ENCODE measurements around the gene FMNL1. TPM values are rescaled to one million over a fixed set of nuclear protein-coding genes. Genes with fewer than 3 reads are reported as not detected.

The FMNL1 gene
- total RNA-seq, 1 donor from 2014 or later, result 2.8 TPM

DNA sequence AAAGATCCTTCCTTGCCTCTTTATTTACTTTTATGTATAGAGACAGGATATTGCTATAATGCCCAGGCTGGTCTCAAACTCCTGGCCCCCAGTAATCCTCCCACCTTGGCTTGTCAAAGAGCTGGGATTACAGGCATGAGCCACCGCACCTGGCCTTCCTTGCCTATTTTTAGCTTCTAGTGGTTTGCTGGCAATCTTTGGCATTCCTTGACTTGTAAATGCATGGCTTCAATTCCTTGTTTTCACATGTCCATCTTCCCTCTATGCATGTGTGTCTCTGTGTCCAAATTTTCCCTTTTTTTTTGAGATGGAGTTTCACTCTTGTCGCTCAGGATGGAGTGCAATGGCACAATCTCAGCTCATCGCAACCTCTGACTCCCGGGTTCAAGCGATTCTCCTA lies 37.5 kb upstream of the FMNL1 start:
- H3K4me1 Mint-ChIP-seq (ENCODE audit: unreplicated experiment), result no peaks in the 10 kb centered on the region
- no peak overlapping the region for H3K4me3 Mint-ChIP-seq (ENCODE audit: unreplicated experiment)
- no peak overlapping the region for H3K27ac Mint-ChIP-seq (ENCODE audit: unreplicated experiment)
- no peaks in the 10 kb centered on the region for H3K36me3 Mint-ChIP-seq (ENCODE audit: unreplicated experiment)
- TF ChIP-seq, protein P1, sequence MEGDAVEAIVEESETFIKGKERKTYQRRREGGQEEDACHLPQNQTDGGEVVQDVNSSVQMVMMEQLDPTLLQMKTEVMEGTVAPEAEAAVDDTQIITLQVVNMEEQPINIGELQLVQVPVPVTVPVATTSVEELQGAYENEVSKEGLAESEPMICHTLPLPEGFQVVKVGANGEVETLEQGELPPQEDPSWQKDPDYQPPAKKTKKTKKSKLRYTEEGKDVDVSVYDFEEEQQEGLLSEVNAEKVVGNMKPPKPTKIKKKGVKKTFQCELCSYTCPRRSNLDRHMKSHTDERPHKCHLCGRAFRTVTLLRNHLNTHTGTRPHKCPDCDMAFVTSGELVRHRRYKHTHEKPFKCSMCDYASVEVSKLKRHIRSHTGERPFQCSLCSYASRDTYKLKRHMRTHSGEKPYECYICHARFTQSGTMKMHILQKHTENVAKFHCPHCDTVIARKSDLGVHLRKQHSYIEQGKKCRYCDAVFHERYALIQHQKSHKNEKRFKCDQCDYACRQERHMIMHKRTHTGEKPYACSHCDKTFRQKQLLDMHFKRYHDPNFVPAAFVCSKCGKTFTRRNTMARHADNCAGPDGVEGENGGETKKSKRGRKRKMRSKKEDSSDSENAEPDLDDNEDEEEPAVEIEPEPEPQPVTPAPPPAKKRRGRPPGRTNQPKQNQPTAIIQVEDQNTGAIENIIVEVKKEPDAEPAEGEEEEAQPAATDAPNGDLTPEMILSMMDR (IDR thresholded peaks at IDR 0.05), result no peak
- no peaks in the 10 kb centered on the region for H3K9me3 Mint-ChIP-seq (ENCODE audit: unreplicated experiment)
- no peak for DNase-seq (ENCODE audit: extremely low spot score, unreplicated experiment)
- H3K27me3 Mint-ChIP-seq (ENCODE audit: unreplicated experiment), result no peaks in the 10 kb centered on the region

DNA sequence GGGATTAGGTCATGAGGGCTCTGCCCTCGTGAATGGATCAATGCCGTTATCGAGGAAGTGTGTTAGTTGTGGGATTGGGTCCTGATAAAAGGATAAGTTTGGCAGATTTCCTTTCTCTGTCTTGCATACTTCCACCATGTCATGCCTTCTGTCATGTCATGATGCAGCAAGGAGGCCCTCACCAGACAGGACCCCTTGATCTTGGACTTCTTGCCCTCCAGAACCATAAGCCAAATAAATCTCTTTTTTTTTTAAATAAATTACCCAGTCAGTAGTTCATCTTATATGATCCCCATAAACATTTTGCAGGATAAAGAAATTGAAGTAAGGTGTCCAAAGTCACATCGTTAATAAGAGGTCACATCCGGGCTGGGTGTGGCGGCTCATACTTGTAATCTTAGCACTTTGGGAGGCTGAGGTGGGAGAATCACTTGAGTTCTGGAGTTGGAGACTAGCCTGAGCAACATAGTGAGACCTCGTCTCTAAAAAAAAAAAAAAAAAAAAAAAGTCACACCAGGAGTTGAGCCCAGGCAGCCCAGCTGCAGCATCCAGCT lies 34.8 kb upstream of the FMNL1 start:
- DNase-seq (ENCODE audit: extremely low spot score, unreplicated experiment), result no peak
- H3K27ac Mint-ChIP-seq (ENCODE audit: unreplicated experiment), result no peak overlapping the region
- no peaks in the 10 kb centered on the region for H3K27me3 Mint-ChIP-seq (ENCODE audit: unreplicated experiment)
- no peaks in the 10 kb centered on the region for H3K36me3 Mint-ChIP-seq (ENCODE audit: unreplicated experiment)
- H3K9me3 Mint-ChIP-seq (ENCODE audit: unreplicated experiment), result no peaks in the 10 kb centered on the region
- H3K4me3 Mint-ChIP-seq (ENCODE audit: unreplicated experiment), result no peak overlapping the region
- TF ChIP-seq, protein P1 (IDR thresholded peaks at IDR 0.05), result no peak
- H3K4me1 Mint-ChIP-seq (ENCODE audit: unreplicated experiment), result no peaks in the 10 kb centered on the region

DNA sequence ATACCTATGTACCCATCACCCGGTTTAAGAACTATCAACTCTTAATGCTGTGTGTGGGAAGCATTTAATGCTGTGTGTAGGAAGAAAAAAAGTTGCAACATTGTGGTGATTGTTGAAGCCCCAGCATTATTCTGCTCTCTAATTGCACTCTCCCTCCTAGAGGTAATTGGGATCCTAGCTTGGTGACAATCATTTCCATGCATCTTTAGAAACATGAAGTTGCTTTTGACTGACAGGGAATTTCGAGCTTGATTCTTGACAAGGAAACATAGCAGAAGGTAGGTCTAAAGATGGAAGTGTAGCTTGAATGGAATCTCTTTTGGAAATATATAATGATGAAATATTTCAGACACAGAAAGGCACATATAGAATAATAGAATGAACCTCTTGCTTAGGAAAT lies 32.7 kb upstream of the FMNL1 start:
- H3K27ac Mint-ChIP-seq (ENCODE audit: unreplicated experiment), result no peak overlapping the region
- H3K36me3 Mint-ChIP-seq (ENCODE audit: unreplicated experiment), result no peaks in the 10 kb centered on the region
- TF ChIP-seq, protein P1 (IDR thresholded peaks at IDR 0.05), result no peak
- no peaks in the 10 kb centered on the region for H3K4me1 Mint-ChIP-seq (ENCODE audit: unreplicated experiment)
- H3K9me3 Mint-ChIP-seq (ENCODE audit: unreplicated experiment), result no peaks in the 10 kb centered on the region
- no peak overlapping the region for H3K4me3 Mint-ChIP-seq (ENCODE audit: unreplicated experiment)
- DNase-seq (ENCODE audit: extremely low spot score, unreplicated experiment), result no peak
- H3K27me3 Mint-ChIP-seq (ENCODE audit: unreplicated experiment), result no peaks in the 10 kb centered on the region

DNA sequence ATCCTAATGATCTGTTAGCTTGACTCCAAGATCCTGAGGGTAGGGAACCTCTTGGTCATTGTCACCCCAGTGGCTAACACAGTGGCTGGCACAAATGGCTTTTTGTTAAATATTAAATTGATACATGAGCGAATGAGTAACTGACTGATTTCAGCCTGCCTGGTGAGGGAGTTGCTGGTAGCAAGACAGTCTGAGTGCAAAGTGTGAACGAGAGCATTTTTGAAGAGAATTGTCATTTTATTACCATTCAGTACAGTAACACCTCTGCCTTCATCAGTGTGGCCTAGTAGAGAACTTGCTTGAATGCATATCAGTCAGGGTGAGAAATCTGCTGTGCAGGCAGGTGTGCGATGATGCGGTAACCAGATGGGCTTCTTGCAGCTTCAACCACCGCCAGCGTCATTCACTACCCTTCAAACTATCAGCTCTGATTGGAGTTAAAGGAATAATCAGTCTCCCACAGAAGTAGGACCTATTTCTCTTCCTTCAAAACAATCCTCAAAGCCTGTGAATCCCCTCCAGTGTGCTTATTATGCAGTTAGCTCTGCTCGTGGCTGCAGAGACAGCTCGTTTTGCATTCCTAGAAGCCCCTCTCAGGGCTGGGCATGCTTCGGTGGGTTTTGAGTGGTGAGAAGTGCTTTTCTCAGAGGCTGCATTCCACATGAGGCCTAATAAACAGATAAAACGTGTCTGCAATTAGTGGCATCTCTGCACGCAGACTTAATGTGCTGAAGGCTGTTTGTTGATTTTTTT lies 31.0 kb upstream of the FMNL1 start:
- Mint-ChIP-seq H3K9me3 (ENCODE audit: unreplicated experiment) (no peaks in the 10 kb centered on the region), H3K27me3 (ENCODE audit: unreplicated experiment) (no peaks in the 10 kb centered on the region), H3K36me3 (ENCODE audit: unreplicated experiment) (no peaks in the 10 kb centered on the region), H3K4me1 (ENCODE audit: unreplicated experiment) (no peaks in the 10 kb centered on the region), H3K4me3 (ENCODE audit: unreplicated experiment) (no peak overlapping the region), H3K27ac (ENCODE audit: unreplicated experiment) (no peak overlapping the region)
- TF ChIP-seq, protein P1 (IDR thresholded peaks at IDR 0.05), result no peak
- no peak for DNase-seq (ENCODE audit: extremely low spot score, unreplicated experiment)

DNA sequence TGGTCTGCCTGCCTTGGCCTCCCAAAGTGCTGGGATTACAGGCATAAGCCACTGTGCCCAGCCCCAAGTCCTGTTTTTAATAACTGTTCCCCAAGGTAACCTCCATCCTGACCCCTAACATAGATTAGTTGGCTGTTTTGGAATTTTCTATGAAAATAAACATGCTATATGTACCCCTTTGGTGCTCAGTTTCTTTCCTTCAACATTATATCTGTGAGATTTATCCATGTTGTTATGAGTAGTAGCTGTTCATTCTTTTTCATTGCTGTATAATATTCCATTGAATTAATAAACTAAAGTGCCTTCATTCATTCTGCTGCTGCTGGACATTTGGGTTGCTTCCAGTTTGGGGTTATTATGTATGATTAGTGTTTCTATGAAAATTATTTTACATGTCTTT lies 26.3 kb upstream of the FMNL1 start:
- TF ChIP-seq, protein P1 (IDR thresholded peaks at IDR 0.05), result no peak
- H3K36me3 Mint-ChIP-seq (ENCODE audit: unreplicated experiment), result no peaks in the 10 kb centered on the region
- peaks cover 9% of the 10 kb centered on the region for H3K4me1 Mint-ChIP-seq (ENCODE audit: unreplicated experiment)

More for the DNA sequence above, 26.3 kb upstream of the FMNL1 start:
- H3K27ac Mint-ChIP-seq (ENCODE audit: unreplicated experiment), result no peak overlapping the region
- H3K9me3 Mint-ChIP-seq (ENCODE audit: unreplicated experiment), result no peaks in the 10 kb centered on the region
- H3K27me3 Mint-ChIP-seq (ENCODE audit: unreplicated experiment), result no peaks in the 10 kb centered on the region
- no peak overlapping the region for H3K4me3 Mint-ChIP-seq (ENCODE audit: unreplicated experiment)
- no peak for DNase-seq (ENCODE audit: extremely low spot score, unreplicated experiment)
